GM18502 (cell line): Measurements from ENCODE around the gene C1S.

Experiments used
- ATAC-seq: cut with Tn5 transposase; IDR thresholded peaks from one replicate; pipeline ENCODE4 v1.9.1; 2021; ENCODE audit warnings: mild to moderate bottlenecking; ENCODE audit not compliant: unreplicated experiment, poor library complexity

C1S gene

GRCh38 chr12:7120166-7120565 is 59.6 kb downstream of the C1S start:
- ATAC-seq, result no peak
